Measurements from ENCODE around the gene SOX6.
"Not testable (repeated sequence)": the region's sequence is repeated elsewhere in the genome, so short reads cannot be mapped to it uniquely, and the experiment has no call there.

DNA sequence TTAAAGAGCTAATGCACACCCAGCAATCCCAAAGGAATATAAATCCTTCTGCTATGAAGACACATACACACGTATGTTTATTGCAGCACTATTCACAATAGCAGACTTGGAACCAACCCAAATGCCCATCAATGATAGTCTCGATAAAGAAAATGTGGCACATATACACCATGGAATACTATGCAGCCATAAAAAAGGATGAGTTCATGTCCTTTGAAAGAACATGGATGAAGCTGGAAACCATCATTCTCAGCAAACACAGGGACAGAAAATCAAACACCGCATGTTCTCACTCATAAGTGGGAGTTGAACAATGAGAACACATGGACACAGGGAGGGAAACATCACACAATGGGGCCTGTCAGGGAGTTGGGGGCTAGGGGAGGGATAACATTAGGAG lies 19.3 kb upstream of the SOX6 start:
- TF ChIP-seq, protein P1, sequence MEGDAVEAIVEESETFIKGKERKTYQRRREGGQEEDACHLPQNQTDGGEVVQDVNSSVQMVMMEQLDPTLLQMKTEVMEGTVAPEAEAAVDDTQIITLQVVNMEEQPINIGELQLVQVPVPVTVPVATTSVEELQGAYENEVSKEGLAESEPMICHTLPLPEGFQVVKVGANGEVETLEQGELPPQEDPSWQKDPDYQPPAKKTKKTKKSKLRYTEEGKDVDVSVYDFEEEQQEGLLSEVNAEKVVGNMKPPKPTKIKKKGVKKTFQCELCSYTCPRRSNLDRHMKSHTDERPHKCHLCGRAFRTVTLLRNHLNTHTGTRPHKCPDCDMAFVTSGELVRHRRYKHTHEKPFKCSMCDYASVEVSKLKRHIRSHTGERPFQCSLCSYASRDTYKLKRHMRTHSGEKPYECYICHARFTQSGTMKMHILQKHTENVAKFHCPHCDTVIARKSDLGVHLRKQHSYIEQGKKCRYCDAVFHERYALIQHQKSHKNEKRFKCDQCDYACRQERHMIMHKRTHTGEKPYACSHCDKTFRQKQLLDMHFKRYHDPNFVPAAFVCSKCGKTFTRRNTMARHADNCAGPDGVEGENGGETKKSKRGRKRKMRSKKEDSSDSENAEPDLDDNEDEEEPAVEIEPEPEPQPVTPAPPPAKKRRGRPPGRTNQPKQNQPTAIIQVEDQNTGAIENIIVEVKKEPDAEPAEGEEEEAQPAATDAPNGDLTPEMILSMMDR (IDR thresholded peaks at IDR 0.05), result not testable (repeated sequence)
- not testable (repeated sequence) for TF ChIP-seq ZFX (IDR thresholded peaks at IDR 0.05; ENCODE audit: borderline replicate concordance)

Measured in 22Rv1 (cell line).